ENCODE results near the gene HSPB2. TPM values are rescaled to one million over a fixed set of nuclear protein-coding genes. Genes with fewer than 3 reads are reported as not detected.
A peak's percentile ranks its signal among the peaks of the same experiment; 100 is the strongest.

HSPB2 gene
- total and polyA plus RNA-seq, 2 of the 8 experiments (the other 6 are each of a cell fraction or from before 2014, with no cell fraction given), result 0.32 to 0.86 TPM

GRCh38 chr11:111870886-111871692, 41.4 kb upstream of the HSPB2 start, which contains the start of gene ALG9:
Gene ALG9, minus strand, starts transcription at chr11:111871581. Its CDS starts 99 bp downstream, at chr11:111871482.
- ChIA-PET POLR2A (ENCODE audit: partially characterized antibody) (interaction anchor here (0.6 to 2.2 kb wide), 9 partner anchors 9 to 216 kb away, joined by 3 to 7 read pairs (median 4); partner anchors contain the start of genes CFAP68, DIXDC1, FDXACB1 and SDHD), CTCF (ENCODE audit: partially characterized antibody) (interaction anchor here (0.5 to 3.0 kb wide), 19 partner anchors 10 to 447 kb away, joined by 3 to 32 read pairs (median 5); no protein-coding TSS in a partner anchor)
- peak; percentile 31 to 90 for DNase-seq (ENCODE audit: low read depth in 1 of 2, low spot score in 2 of 2)
- no peaks in the 10 kb centered on the region for H3K9me3 ChIP-seq (ENCODE audit: insufficient read depth in 2 of 2, low read depth in 1 of 2, low read length in 1 of 2)
- H3K9ac ChIP-seq (replicated peaks in 1 of 4; ENCODE audit: extremely low read depth in 1 of 4, low read depth in 3 of 4, low read length in 3 of 4), result peak within 1 kb of the TSS; percentile 39 to 84 (median 70); a peak in 6 of 7 replicates
- H4K5ac ChIP-seq (ENCODE audit: insufficient read length, low read depth, low read length), result peak within 1 kb of the TSS; percentile 94
- peaks cover 0 to 5% (median 0%) of the 10 kb centered on the region in 4 experiments; a peak in 1 of 8 replicates for H3K36me3 ChIP-seq (ENCODE audit: control insufficient read depth in 2 of 4, insufficient read depth in 4 of 4, low read length in 3 of 4)
- no peaks in the 10 kb centered on the region for H3K79me1 ChIP-seq (ENCODE audit: low read depth, low read length)
- no peak within 1 kb of the TSS for H2BK20ac ChIP-seq (ENCODE audit: low read length)
- peak within 1 kb of the TSS; percentile 76 for H4K8ac ChIP-seq (ENCODE audit: extremely low read depth, insufficient read depth, low read length)
- peak within 1 kb of the TSS; percentile 45; the same call in 1 of the 2 replicates for H2BK5ac ChIP-seq (ENCODE audit: low read depth, low read length)
- H3K18ac ChIP-seq (ENCODE audit: extremely low read depth, low read length), result peak within 1 kb of the TSS; percentile 96; the same call in 1 of the 2 replicates
- no peak for FAIRE-seq
- H2AFZ ChIP-seq (ENCODE audit: low read length), result peak within 1 kb of the TSS; percentile 92
- H3K4me1 ChIP-seq (replicated peaks in 1 of 4; ENCODE audit: control insufficient read depth in 3 of 4, insufficient read depth in 4 of 4, low read length in 3 of 4), result no peaks in the 10 kb centered on the region; a peak in 1 of 7 replicates
- WGBS, 2 experiments (ENCODE audit: extremely low coverage in 1 of 2, insufficient coverage in 1 of 2, insufficient read length in 1 of 2, insufficient replicate concordance in 2 of 2, low coverage in 1 of 2, low lambda C conversion rate in 2 of 2, missing lambda C conversion rate in 1 of 2), result 2% methylated on average over 51 of the region's 51 CpGs; no CpG with 5 or more reads in 1 of the 2 experiments
- no peak within 1 kb of the TSS for H2BK120ac ChIP-seq (replicated peaks; ENCODE audit: low read depth, low read length)
- peaks cover 2% of the 10 kb centered on the region for H3K23me2 ChIP-seq (ENCODE audit: low read depth, low read length)
- peak within 1 kb of the TSS; percentile 46 to 88 for H3K4me2 ChIP-seq (ENCODE audit: insufficient read depth in 1 of 2, low read depth in 2 of 2, low read length in 2 of 2)
- H3K14ac ChIP-seq (ENCODE audit: insufficient read length), result no peak within 1 kb of the TSS
- no peak within 1 kb of the TSS for H3K23ac ChIP-seq (ENCODE audit: insufficient read length)
- H2BK12ac ChIP-seq (ENCODE audit: low read depth, low read length), result no peak within 1 kb of the TSS; the same call in 1 of the 2 replicates
- H3K4ac ChIP-seq (replicated peaks; ENCODE audit: insufficient read length, low read depth, low read length), result peak within 1 kb of the TSS; percentile 80
- H3K27ac ChIP-seq (ENCODE audit: low read depth, low read length), result no peak within 1 kb of the TSS; the same call in 1 of the 2 replicates
- H4K20me1 ChIP-seq (replicated peaks in 1 of 2; ENCODE audit: control insufficient read depth in 1 of 2, insufficient read depth in 2 of 2, low read length in 2 of 2), result no peaks in the 10 kb centered on the region
- no peak within 1 kb of the TSS for H2BK15ac ChIP-seq (ENCODE audit: low read length)
- peak within 1 kb of the TSS; percentile 96 for H4K91ac ChIP-seq (replicated peaks; ENCODE audit: insufficient read length, low read length)
- H3K4me3 ChIP-seq (ENCODE audit: extremely low read depth in 1 of 4, insufficient read depth in 2 of 4, low read depth in 3 of 4, low read length in 4 of 4), result peak within 1 kb of the TSS; percentile 69 to 88 (median 84)
- no peaks in the 10 kb centered on the region for H3K79me2 ChIP-seq (ENCODE audit: control insufficient read depth in 1 of 2, insufficient read depth in 2 of 2, low read length in 2 of 2)
- H2AK5ac ChIP-seq (ENCODE audit: low read depth, low read length), result no peak within 1 kb of the TSS
- H3K27me3 ChIP-seq (replicated peaks in 1 of 4; ENCODE audit: control insufficient read depth in 3 of 4, extremely low read depth in 1 of 4, insufficient read depth in 3 of 4, low read length in 3 of 4), result no peaks in the 10 kb centered on the region; a peak in 1 of 7 replicates
- peak within 1 kb of the TSS; percentile 56 for H3K56ac ChIP-seq (replicated peaks; ENCODE audit: insufficient read length, low read depth, low read length)
- TF ChIP-seq PHF8 (conservative IDR thresholded peaks at IDR 0.05; ENCODE audit: low read depth, low read length) (peak; percentile 70), SAP30 (IDR thresholded peaks at IDR 0.05; ENCODE audit: insufficient read depth, insufficient replicate concordance, low read length) (no peak), ASH2L (IDR thresholded peaks at IDR 0.05; ENCODE audit: low read length) (peak; percentile 95), GABPA (IDR thresholded peaks at IDR 0.05; ENCODE audit: borderline replicate concordance, insufficient read depth, low read length) (no peak), SP1 (IDR thresholded peaks at IDR 0.05; ENCODE audit: low read depth, low read length) (no peak), MAX (IDR thresholded peaks at IDR 0.05) (no peak), TAF7 (optimal IDR thresholded peaks at IDR 0.05; ENCODE audit: borderline replicate concordance, low read depth, low read length) (peak; percentile 63), RFX5 (IDR thresholded peaks at IDR 0.05; ENCODE audit: borderline replicate concordance, low read depth, low read length) (no peak), GTF2F1 (IDR thresholded peaks at IDR 0.05; ENCODE audit: borderline replicate concordance, low read depth, low read length) (no peak), POLR2AphosphoS5 (IDR thresholded peaks at IDR 0.05; ENCODE audit: low read depth, low read length) (no peak; the same call in 1 of the 2 replicates), CBX5 (IDR thresholded peaks at IDR 0.05; ENCODE audit: low read depth, low read length) (no peak)
